Measurements from ENCODE around the gene PHF21A.

Gene PHF21A

DNA sequence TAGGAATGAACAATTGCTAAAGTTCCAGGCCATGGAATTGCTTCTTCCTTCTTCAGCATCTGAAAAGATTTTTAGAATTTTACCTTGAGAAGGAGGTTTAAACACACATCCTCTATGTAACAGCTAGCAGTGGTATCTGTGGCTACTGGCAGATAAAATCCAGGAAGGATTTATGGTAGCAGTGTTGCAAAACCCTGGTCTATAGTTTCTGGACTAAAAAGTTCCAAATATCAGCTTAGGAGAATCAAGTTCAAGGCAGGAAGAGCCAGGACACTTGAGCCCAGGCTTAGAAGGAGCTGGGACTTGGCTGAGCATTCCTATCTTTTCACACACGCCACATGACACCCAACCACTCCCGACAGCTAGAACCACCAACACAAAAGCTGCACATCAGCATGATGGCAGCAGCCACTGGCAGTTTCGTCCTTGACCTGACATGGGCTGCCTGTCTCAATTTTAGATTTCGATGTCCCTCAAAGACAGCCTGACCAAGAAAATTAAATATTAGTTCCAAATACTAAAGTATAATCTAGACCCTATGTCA lies 184.7 kb downstream of the PHF21A start:
- DNase-seq (ENCODE audit: low read depth in 2 of 2, low spot score in 1 of 2): no peak

DNA sequence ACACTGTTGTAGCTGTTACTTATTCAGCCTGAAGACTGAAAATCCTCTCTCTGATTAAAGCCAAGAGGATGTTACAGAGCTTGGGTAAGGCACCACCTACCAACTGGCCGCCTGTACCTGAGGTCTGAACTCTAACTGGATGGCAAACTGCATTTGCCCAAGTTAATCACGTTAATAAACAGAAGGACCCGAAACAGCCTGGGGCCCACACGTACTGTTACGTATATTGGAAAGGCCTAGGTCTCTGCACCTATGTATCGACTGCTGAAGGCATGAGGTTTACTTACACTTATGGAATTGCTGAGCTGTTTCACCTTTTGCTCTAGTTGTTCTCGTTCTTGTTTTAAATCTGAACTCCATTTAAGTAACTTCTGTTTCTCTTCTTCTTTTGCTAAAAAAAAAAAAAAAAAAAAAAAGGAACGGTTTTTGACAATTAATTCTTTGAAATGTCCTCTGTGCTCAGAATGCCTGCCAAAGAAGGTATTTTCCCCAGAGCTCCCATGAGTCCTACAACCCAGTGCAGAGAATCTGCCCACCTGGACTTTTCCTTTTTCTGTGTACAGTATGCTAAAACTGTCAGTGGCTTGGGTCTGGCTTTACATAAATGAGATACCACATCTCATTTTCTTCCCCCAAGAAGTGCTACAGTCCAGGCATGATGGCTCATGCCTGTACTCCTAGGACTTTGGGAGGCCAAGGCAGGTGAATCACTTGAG lies 185.7 kb downstream of the PHF21A start:
- no peak for DNase-seq (ENCODE audit: low read depth in 2 of 2, low spot score in 1 of 2)

DNA sequence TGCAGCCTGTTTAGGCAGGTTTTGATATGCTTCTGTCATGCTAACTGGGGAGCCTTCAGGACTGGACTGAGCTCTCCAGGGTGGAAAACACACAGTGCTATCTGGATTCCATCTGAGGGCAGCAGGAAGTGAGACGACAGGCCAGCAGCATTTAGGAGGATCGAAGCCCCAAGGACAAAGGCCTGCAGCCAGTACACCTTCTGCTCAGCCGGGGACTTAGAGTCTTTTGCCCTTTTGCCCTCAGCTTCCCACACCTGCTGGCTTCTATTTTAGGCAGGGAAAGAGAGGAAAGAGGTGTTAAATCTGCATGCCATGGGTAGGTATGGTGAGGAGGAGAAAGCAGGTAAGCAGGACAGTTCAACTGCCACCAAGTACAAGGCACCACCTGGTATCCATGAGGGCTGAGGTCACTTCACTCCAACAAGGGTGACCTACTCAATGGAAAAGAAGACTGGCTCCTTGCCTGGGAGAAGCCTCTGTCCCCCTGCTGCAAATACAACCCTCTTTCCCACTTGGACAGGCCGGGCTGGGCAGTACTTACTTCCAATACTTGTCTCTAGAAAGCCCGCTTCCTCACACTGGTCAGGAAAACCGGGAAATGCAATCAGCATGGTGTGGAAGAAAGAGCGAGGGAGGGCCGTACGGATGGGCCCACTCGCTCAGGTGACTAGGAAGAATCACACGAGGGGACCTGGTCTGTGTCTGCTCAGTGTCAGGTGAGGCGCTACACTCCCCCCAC lies 186.5 kb downstream of the PHF21A start:
- no peak for DNase-seq (ENCODE audit: low read depth in 2 of 2, low spot score in 1 of 2)

DNA sequence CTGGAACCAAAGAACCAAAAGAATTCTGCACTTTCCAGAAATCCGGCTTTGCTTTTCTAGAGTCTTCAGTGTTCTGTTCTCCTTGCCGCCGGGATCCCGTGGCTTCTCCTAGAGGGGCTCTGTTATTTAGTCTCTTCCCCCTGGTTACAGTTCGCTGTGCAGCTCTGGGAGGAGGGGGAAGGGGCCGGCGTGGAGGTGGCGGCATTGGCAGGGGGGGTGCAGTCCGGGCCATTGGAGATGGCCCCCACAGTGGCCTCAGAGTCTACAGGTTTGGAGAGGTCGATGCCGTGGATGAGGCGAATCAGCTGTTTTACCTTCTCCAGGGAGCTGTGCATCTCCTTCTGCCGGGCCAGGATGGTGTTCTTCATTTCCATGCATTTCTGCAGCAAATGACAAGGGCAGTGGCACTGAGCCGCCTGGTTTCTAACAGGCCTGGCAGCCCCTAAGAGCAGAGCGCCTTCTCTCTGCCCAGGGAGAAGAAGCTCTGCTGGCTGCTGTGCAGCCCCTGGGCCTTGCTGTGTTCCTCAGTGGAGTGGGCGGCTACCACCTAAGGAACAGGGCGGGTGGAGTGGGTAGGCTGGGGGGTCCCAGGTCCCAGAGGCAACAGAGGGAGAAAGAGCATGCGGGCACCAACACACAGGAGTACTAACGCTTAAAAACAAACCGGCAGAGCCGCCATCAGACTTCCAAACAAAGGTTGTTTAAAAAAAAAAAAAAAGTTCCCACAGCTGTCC lies 187.2 kb downstream of the PHF21A start:
- DNase-seq (ENCODE audit: low read depth in 2 of 2, low spot score in 1 of 2): no peak

DNA sequence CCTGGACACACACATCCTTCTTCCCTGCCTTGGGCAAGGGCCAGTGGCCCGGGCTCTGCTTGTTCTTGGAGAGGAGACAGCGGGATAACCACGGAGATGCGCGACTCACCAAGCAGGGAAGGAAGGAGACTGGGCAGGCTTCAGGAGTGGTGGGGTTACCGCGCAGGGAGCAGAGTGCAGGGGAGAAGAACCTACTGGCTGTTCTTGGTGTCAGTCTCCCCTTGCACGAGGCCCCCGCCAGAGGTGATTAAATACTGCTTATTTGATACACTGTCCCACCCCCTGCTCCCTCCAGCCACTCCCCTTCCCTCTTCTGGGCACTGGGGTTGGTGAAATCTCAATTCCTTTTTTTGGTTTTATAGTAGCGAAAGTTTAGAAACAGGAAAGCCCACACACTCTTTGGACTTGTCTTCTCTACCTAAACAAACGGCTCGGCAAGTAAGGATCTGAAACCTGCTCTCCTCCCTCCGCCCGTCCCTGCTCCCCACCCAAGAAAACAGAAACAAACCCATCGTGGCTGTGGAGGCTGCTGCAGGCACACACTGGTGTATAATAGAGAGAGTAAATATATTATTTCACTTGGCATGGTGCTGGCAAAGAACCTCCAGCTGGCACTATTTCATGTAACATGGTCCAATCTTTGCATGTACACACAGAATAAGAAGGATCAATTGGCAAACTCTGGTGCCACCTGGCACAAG lies 188.0 kb downstream of the PHF21A start:
- DNase-seq (ENCODE audit: low read depth in 2 of 2, low spot score in 1 of 2): no peak

DNA sequence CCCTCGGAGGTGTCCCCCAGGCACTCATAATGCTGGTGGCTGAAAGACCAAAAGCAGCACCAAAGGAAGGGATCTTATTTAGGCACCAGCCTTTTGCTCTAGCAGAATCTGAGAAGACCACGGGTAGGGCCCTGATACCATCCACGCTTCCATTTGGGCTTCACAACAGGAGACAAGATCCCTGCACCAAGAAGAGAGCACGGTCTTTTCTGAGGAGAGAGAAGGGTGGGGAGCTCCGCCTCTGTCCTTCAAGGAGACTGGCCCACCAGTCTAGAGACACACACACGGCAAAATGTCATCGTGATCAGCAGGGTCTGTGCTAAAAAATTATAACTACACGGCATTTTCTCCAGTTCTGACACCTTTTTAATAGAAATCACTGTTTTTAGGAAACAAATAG lies 189.0 kb downstream of the PHF21A start:
- no peak for DNase-seq (ENCODE audit: low read depth in 2 of 2, low spot score in 1 of 2)

DNA sequence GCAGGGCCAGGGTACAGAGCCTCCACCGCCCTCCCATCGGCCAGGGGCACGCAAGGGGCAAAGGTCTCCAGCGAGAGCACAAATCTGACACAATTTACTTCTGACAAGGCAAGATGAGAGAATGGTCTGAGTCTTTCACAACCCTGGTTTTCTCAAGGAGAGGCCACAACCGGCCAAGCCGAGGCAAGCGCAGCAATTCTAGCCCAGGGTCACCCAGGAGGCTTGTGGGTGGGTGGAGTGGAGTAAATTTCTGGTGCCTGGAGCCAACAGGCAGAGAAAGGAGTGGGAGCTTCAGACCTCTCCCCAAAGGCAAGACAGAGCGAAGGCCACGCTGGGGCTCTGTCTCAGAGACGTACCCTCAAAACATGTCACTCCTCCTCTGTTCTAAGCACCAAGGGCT lies 189.5 kb downstream of the PHF21A start:
- DNase-seq (ENCODE audit: low read depth in 2 of 2, low spot score in 1 of 2): no peak

DNA sequence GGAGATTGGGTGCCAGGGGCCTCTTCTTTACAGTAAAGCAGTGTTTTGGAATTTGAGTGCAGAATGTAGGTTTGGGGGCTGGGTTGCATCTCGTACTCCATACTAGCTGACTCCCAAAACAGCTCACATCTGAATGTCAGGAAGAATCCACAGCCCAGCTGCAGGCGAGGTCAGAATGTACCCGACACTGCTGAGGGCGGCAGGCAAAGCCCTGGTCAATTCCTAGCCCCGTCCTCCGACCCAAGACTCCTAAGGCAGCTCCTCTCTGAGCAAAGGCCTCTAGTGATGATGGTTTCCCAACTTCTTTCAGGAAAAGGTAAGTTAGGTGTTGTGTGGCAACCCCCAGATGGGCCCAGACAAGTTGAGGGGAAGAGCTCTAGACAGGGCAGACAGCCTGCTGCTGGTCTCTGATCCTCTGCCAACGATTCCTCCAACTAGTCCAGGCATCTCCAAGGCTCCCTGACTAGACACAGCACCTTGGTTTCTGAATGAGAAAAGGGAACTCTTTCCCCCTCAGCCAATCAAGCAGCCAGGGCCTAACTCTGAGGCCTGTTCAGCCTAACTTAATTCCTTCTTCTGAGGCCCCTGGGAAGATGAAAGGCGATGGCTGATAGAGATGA lies 190.2 kb downstream of the PHF21A start:
- no peak for DNase-seq (ENCODE audit: low read depth in 2 of 2, low spot score in 1 of 2)

DNA sequence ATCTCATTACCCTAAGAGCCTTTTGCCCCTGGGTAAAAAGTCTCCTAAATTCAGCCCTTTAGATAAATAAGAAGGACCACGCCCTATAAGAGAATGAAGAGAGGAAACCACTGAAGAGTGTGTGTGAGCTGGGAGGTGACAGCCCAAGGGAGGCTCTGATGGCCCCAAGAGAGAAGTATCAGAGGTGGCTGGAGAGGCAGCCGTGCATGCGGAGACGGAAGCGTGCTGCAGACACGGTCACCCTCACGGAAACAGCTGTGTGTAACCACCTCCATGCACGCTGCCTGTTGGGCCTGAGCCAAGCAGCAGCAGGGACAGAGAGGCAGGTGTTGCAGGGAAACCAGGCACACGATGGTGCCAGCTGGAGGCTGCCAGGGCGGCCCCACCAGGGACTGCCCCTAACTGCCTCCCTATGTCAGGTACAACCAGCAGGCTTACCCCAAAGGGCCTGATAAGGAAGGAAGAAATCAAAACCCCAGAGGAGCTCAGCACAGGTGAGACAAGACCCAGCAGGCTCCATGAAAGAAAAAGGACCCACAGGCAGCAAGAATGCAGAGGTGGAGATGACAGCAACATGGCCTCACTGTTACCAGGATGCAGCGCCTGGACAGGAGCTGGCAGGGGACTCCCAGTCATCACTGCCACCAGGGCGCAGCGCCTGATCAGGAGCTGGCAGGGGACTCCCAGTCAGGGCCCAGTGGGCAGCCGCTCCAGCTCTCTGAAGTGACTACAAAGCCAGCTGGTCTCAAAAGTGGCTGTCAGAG lies 191.0 kb downstream of the PHF21A start:
- no peak for DNase-seq (ENCODE audit: low read depth in 2 of 2, low spot score in 1 of 2)

DNA sequence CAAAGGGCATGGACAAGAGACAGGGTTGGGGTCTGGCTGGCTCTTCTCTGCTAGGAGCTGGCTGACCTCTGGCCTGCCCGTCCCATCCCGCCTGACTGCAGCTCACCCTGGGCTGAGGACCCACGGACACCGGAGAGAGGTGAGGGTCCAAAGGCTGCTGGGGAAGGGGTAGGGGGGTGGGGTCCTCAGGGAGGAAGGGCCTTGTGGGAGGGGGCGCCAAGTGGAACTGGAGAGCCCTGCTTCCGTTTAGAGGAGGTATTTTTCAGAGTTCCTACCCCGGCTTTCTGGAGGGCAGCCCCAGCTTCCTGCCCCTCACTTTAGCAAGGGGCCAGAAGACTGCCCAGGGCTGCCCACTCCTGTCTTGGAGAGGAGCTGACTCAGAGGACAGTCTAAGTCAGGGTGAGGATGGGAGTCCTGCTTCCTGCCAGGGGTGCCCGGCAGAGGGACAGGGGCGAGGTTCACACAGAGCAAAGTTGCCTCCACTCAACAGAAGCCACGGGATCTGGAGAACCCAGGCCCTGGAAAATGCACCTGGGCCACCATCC lies 191.7 kb downstream of the PHF21A start:
- DNase-seq (ENCODE audit: low read depth in 2 of 2, low spot score in 1 of 2): no peak

DNA sequence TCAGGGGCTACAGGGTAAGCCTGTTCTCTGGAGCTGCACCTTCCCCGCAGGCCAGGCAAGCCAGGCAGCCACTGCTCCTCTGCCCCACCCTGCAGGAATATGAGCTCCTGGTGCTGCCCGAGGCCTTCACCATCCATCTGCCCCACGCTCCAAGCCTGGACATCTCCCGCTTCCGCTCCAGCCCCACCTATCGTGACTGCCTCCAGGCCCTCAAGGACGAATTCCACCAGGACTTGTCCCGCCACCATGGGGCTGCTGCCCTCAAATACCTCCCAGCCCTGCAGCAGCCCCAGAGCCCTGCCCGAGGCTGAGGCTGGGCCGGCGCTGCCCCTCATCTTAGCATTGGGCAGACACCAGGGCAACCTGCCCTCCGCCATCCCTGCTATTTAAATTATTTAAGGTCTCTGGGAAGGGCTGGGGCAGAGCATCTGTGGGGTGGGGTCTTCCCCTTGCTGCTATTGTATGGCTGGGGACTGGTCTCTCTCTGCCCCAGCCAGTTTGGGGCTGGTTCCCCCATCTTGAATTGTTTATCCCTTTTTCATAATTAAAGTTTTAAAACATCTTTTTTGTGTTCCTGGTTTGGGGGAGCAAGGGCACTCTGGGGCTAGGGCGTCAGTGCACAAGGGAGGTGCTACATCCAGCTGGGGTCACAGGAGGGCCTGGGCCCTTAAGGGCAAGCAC lies 192.6 kb downstream of the PHF21A start:
- DNase-seq (ENCODE audit: low read depth in 2 of 2, low spot score in 1 of 2): no peak

DNA sequence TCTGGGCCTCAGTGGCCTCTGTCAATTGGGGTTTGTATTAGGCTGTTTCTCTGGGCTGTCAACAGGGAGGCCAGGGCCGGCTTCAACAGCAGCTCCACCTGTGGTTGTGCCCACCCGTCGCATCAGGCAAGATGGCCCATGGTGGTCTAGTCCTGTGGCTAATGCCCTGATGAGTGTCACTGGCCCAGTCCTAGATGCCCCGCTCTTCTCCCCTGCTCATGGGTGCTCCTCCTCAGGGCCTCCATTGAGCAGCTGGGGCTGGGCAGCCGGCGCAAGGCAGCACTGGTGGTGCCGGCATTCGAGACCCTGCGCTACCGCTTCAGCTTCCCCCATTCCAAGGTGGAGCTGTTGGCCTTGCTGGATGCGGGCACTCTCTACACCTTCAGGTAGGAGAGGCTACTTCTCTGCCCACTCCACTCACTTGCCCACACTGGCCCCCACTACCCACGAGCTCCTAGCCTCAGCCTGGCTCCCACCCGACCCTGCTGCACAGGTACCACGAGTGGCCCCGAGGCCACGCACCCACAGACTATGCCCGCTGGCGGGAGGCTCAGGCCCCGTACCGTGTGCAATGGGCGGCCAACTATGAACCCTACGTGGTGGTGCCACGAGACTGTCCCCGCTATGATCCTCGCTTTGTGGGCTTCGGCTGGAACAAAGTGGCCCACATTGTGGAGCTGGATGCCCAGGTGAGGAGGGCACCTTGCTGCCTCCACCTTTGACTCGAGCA lies 193.4 kb downstream of the PHF21A start:
- no peak for DNase-seq (ENCODE audit: low read depth in 2 of 2, low spot score in 1 of 2)

DNA sequence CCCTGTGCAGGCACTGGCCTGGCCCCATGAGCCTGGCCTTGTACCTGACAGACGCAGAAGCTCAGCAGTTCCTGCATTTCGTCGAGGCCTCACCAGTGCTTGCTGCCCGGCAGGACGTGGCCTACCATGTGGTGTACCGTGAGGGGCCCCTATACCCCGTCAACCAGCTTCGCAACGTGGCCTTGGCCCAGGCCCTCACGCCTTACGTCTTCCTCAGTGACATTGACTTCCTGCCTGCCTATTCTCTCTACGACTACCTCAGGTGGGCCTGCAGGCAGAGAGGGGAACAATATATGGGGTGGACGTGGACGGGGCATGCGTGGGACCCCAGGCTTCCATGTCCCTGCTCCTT lies 193.9 kb downstream of the PHF21A start:
- DNase-seq (ENCODE audit: low read depth in 2 of 2, low spot score in 1 of 2): no peak

DNA sequence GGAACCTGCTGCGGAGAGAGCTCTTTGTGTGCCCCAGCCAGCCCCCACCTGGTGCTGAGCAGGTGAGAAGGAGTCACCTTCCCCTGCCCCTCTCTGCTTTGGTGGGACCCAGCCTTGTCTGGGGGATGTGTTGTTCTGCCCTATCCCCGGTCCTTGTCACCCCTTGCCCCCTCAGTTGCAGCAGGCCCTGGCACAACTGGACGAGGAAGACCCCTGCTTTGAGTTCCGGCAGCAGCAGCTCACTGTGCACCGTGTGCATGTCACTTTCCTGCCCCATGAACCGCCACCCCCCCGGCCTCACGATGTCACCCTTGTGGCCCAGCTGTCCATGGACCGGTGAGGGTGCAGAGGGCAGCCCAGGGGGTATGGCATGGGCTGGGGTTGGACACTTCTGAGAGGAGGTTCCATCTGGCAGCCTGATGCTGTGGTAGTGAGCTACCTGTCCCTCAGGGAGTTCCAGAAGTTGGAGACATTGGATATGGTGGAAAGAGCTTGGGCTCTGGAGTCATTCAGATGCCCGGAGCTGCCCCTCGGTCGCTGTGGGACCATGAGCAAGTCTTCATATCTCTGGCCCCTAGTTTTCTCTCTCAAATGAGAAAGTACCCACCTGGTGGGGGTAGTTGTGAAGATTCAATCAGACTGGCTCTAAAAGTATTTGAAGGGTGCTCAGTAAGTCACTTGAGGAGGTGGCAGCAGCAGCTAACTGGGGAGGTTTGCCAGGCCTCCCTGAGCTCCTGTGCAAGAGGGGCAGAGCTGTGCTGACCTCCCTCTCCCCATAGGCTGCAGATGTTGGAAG lies 194.5 kb downstream of the PHF21A start:
- no peak for DNase-seq (ENCODE audit: low read depth in 2 of 2, low spot score in 1 of 2)

DNA sequence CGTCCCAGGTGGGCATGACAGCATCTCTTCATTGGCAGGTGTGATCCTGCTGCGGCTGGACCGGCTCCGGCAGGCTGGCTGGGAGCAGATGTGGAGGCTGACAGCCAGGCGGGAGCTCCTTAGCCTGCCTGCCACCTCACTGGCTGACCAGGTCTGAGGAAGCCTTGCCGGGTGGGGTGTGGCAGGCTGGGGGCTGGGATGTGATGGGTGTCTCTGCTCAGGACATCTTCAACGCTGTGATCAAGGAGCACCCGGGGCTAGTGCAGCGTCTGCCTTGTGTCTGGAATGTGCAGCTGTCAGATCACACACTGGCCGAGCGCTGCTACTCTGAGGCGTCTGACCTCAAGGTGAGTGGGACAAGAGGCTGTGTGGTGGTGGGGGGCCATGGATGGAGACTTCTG lies 195.3 kb downstream of the PHF21A start:
- no peak for DNase-seq (ENCODE audit: low read depth in 2 of 2, low spot score in 1 of 2)

DNA sequence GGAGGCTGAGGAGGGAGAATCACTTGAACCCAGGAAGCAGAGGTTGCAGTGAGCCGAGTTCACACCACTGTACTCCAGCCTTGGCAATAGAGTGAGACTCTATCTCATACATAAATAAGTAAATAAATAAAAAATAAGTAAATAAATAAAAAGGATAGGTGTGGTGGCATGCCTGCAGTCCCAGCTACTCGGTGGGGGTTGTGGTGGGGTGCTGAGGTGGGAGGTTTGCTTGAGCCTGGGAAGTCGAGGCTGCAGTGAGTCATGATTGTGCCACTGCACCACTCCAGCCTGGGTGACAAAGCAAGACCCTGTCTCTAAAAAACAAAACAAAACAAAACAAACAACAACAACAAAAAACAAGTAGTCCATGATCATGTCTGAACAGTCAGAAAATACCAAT lies 195.7 kb downstream of the PHF21A start:
- DNase-seq (ENCODE audit: low read depth in 2 of 2, low spot score in 1 of 2): no peak

DNA sequence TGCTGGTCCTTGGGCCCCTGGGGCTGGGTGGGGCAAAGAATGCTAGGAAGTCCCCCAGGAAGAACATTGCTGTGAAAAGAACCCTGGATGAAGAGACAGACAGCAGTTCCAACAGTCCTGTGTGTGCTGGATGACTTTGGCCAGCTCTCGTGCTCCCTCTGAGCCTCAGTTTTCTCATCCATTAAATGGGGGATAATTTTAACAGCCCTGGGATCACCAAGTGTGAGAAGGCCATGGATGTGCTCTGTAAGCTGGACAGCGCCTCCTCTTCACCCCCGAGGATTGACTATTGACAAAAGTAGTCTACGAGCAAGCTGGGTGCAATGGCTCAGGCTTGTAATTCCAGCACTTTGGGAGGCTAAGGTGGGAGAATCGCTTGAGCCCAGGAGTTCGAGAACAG lies 196.3 kb downstream of the PHF21A start:
- no peak for DNase-seq (ENCODE audit: low read depth in 2 of 2, low spot score in 1 of 2)
